Astrocyte (in vitro differentiated cells and primary cell): ENCODE measurements around the gene PRKAA2.

Experiments used
- EZH2 ChIP-seq: IDR thresholded peaks from 2 replicates; pipeline ENCODE4 v1.6.1; 2012; ENCODE audit warnings: mild to moderate bottlenecking, low read length, inconsistent platforms; ENCODE audit not compliant: insufficient read depth
- TF ChIP-seq, protein P1 (sequence below): IDR thresholded peaks from 2 replicates; pipeline ENCODE4 v1.5.1; 2011; ENCODE audit warnings: low read depth, mild to moderate bottlenecking, inconsistent platforms, low read length, moderate library complexity; ENCODE audit not compliant: insufficient read depth

GRCh38 chr1:56755911-56756310 lies 110.8 kb downstream of the PRKAA2 start:
- TF ChIP-seq, protein P1, sequence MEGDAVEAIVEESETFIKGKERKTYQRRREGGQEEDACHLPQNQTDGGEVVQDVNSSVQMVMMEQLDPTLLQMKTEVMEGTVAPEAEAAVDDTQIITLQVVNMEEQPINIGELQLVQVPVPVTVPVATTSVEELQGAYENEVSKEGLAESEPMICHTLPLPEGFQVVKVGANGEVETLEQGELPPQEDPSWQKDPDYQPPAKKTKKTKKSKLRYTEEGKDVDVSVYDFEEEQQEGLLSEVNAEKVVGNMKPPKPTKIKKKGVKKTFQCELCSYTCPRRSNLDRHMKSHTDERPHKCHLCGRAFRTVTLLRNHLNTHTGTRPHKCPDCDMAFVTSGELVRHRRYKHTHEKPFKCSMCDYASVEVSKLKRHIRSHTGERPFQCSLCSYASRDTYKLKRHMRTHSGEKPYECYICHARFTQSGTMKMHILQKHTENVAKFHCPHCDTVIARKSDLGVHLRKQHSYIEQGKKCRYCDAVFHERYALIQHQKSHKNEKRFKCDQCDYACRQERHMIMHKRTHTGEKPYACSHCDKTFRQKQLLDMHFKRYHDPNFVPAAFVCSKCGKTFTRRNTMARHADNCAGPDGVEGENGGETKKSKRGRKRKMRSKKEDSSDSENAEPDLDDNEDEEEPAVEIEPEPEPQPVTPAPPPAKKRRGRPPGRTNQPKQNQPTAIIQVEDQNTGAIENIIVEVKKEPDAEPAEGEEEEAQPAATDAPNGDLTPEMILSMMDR: no peak
- no peak for TF ChIP-seq EZH2
